Upper lobe of left lung (tissue), 6 donors: Measurements from ENCODE around the gene PFKM. TPM values are rescaled to one million over a fixed set of nuclear protein-coding genes. Genes with fewer than 3 reads are reported as not detected.
A peak's percentile ranks its signal among the peaks of the same experiment; 100 is the strongest.

ENCODE experiments used
- ATAC-seq, 2 donors: fragments of 200-7000 bp; cut with Tn5 transposase; one replicate each; pipeline ENCODE4 v1.9.1; 2022; ENCODE audit warnings: mild to moderate bottlenecking in 2 of 2, moderate library complexity in 2 of 2; ENCODE audit not compliant: low FRiP score in 2 of 2
- DNase-seq, 2 donors: peaks; one replicate each; pipeline ENCODE4 v3.0.0-alpha.2; 2019 to 2020
- H3K27ac ChIP-seq, 4 donors: fragments of 200-600 bp; sonication (generic); one replicate each; pipeline ENCODE4 v1.5.1; 2016 to 2019
- H3K27me3 ChIP-seq, 4 donors: fragments of 200-600 bp; sonication (generic); one replicate each; pipeline ENCODE4 v1.5.1; 2017 to 2019
- H3K36me3 ChIP-seq, 4 donors: fragments of 200-600 bp; sonication (generic); one replicate each; pipeline ENCODE4 v1.5.1; 2016 to 2019
- H3K4me1 ChIP-seq, 4 donors: fragments of 200-600 bp; sonication (generic); one replicate each; pipeline ENCODE4 v1.5.1; 2018 to 2019
- H3K4me3 ChIP-seq, 4 donors: fragments of 200-600 bp; sonication (generic); one replicate each; pipeline ENCODE4 v1.5.1; 2017 to 2019; ENCODE audit warnings: mild to moderate bottlenecking in 2 of 4, moderate library complexity in 1 of 4
- H3K9me3 ChIP-seq, 4 donors: fragments of 200-600 bp; sonication (generic); one replicate each; pipeline ENCODE4 v1.5.1; 2018 to 2019
- EP300 ChIP-seq, 4 donors: sonication (generic); formaldehyde crosslinking; IDR thresholded peaks; one replicate each; pipeline ENCODE4 v1.5.1; 2017; ENCODE audit warnings: antibody characterized with exemption in 4 of 4, control low read depth in 2 of 4
- POLR2A ChIP-seq, 4 donors: fragments of 450-650 bp; IDR thresholded peaks; one replicate each; pipeline ENCODE4 v1.5.1; 2016 to 2017; ENCODE audit warnings: antibody characterized with exemption in 4 of 4, mild to moderate bottlenecking in 2 of 4
- POLR2AphosphoS5 ChIP-seq, 2 donors: sonication (generic); formaldehyde crosslinking; IDR thresholded peaks; one replicate each; pipeline ENCODE4 v1.5.1; 2017; ENCODE audit warnings: antibody characterized with exemption in 2 of 2
- WGBS, 2 donors: methylation state at CpG; one replicate each; pipeline ENCODE4 v1.1.5; 2017 to 2018; 5-methylcytosine and 5-hydroxymethylcytosine counted together
- total RNA-seq, 6 donors: library from RNA; depleted of rRNA in 4 of 6; stranded (reverse); fragments of >200 nt in 4 of 6; gene quantifications; one replicate each; pipeline versions ENCODE4 v1.1.0 to v1.2.1, GENCODE V29; 2016 to 2021
- TF ChIP-seq, protein P1 (sequence below), 6 experiments: fragments of 450-650 bp in 4 of 6; fragments of 200-600 bp in 2 of 6; sonication (generic) in 2 of 6; IDR thresholded peaks; one replicate each; pipeline ENCODE4 v1.5.1; 2016 to 2019; ENCODE audit warnings: antibody characterized with exemption in 6 of 6
- donor health status: DM: no; HTN: no; CAD: no; lungs with moderate emphysema.
- donor health status: DM: no; HTN: yes; CAD: no; lungs with severe emphysema.

The PFKM gene
- total RNA-seq, 6 donors from 2014 or later = 21.4 to 52.4 (median 36.3) TPM

DNA sequence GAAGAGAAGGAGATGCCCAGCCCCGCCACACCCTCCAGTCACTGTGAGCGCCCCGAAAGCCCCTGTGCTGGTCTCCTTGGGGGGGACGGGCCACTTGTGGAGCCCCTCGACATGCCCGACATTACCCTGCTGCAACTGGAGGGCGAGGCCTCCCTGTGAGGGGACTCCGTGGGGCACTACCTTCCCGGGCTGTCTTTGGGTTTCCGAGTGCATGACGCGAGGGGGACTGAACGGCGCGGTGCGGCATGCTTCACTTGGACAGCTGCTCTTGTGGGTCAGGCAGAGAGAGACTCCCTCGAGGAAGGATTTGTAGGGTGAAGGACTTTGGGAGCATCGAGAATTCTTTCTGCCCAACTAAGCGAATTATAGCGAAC lies 65.4 kb downstream of the PFKM start:
- Histone ChIP-seq H3K4me3 (peak overlapping the region in 3 of 4 donors; percentile 60 to 85 (median 63)), H3K9me3 (no peaks in the 10 kb centered on the region), H3K36me3 (no peaks in the 10 kb centered on the region), H3K27me3 (peaks cover 0 to 20% (median 13%) of the 10 kb centered on the region in 4 donors), H3K27ac (no peak overlapping the region), H3K4me1 (peaks cover 16 to 26% (median 21%) of the 10 kb centered on the region in 4 donors)
- 6 to 10% methylated on average over 16 to 17 of the region's 20 CpGs for WGBS, 2 donors
- no peak for TF ChIP-seq POLR2A (IDR thresholded peaks at IDR 0.05)
- TF ChIP-seq, protein P1, sequence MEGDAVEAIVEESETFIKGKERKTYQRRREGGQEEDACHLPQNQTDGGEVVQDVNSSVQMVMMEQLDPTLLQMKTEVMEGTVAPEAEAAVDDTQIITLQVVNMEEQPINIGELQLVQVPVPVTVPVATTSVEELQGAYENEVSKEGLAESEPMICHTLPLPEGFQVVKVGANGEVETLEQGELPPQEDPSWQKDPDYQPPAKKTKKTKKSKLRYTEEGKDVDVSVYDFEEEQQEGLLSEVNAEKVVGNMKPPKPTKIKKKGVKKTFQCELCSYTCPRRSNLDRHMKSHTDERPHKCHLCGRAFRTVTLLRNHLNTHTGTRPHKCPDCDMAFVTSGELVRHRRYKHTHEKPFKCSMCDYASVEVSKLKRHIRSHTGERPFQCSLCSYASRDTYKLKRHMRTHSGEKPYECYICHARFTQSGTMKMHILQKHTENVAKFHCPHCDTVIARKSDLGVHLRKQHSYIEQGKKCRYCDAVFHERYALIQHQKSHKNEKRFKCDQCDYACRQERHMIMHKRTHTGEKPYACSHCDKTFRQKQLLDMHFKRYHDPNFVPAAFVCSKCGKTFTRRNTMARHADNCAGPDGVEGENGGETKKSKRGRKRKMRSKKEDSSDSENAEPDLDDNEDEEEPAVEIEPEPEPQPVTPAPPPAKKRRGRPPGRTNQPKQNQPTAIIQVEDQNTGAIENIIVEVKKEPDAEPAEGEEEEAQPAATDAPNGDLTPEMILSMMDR (IDR thresholded peaks at IDR 0.05) = no peak
- DNase-seq (no peak), ATAC-seq (no peak)

GRCh38 chr12:48185181-48185919 lies 66.2 kb downstream of the PFKM start:
- H3K4me1 ChIP-seq = peaks cover 16 to 26% (median 21%) of the 10 kb centered on the region in 4 donors
- 71 to 89% methylated on average over 7 to 10 of the region's 10 CpGs for WGBS, 2 donors
- H3K9me3 ChIP-seq = no peaks in the 10 kb centered on the region
- H3K4me3 ChIP-seq = no peak overlapping the region
- ATAC-seq (no peak), DNase-seq (no peak)
- peaks cover 0 to 20% (median 13%) of the 10 kb centered on the region in 4 donors for H3K27me3 ChIP-seq
- no peaks in the 10 kb centered on the region for H3K36me3 ChIP-seq
- H3K27ac ChIP-seq = no peak overlapping the region
- TF ChIP-seq, protein P1 (IDR thresholded peaks at IDR 0.05) = no peak
- no peak for TF ChIP-seq POLR2A (IDR thresholded peaks at IDR 0.05)
- no peak for TF ChIP-seq EP300 (IDR thresholded peaks at IDR 0.05)
- TF ChIP-seq POLR2AphosphoS5 (IDR thresholded peaks at IDR 0.05) = no peak

DNA sequence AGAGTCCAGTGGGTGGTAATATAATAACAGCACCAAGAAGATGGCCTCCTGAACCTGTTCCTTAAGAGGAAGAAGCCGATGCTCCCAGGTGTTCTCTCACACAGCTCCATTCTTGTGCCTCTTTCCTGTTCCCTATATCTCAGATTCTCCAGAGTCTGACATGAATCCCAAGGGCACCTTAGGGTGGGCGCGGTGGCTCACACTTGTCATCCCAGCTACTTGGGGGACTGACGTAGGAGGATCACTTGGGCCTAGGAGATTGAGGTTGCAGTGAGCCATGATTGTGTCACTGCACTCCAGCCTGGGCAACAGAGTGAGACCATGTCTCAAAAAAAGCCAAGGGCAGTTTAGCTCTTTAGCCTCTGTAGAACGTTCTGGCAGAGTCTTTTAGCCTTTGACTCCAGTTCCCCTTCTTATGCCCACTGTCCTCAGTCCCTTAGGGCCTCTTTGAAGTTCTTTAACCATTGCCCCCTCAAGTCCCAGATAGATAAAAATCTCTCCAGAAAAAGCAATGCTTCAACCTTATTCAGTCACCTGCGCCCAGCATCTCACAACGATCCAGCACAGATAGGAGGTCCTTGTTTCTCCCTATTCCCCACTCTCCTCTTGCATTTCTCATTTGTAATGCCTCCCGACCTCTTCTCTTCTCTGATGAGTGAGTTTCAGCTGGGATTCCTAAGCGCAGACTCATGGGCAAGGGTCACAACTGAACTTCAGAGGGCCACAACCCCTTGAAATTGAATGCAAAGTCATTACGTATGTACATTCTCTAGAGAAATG lies 68.9 kb downstream of the PFKM start:
- 88 to 91% methylated on average over 10 of the region's 10 CpGs for WGBS, 2 donors
- H3K27me3 ChIP-seq = peaks cover 0 to 20% (median 13%) of the 10 kb centered on the region in 4 donors
- no peak for DNase-seq

GRCh38 chr12:48189331-48190125 lies 70.4 kb downstream of the PFKM start:
- H3K4me3 ChIP-seq = no peak overlapping the region
- H3K36me3 ChIP-seq = no peaks in the 10 kb centered on the region
- 46 to 47% methylated on average over 6 of the region's 6 CpGs for WGBS, 2 donors
- no peaks in the 10 kb centered on the region for H3K9me3 ChIP-seq
- H3K4me1 ChIP-seq = peaks cover 3 to 17% (median 15%) of the 10 kb centered on the region in 4 donors
- ATAC-seq = peak; percentile 72 to 90
- TF ChIP-seq, protein P1 (IDR thresholded peaks at IDR 0.05) = peak; percentile 83 to 88 (median 84)
- TF ChIP-seq EP300 (IDR thresholded peaks at IDR 0.05) = no peak
- H3K27me3 ChIP-seq = peaks cover 0 to 8% (median 3%) of the 10 kb centered on the region in 4 donors
- peak in 1 of 2 donors; percentile 45 for DNase-seq
- no peak overlapping the region for H3K27ac ChIP-seq

More for the DNA sequence above, 68.9 kb downstream of the PFKM start:
- H3K27ac ChIP-seq = no peak overlapping the region
- no peak for TF ChIP-seq POLR2AphosphoS5 (IDR thresholded peaks at IDR 0.05)
- TF ChIP-seq, protein P1 (IDR thresholded peaks at IDR 0.05) = no peak
- no peak for TF ChIP-seq POLR2A (IDR thresholded peaks at IDR 0.05)
- TF ChIP-seq EP300 (IDR thresholded peaks at IDR 0.05) = no peak
- ATAC-seq = no peak
- no peaks in the 10 kb centered on the region for H3K36me3 ChIP-seq
- no peak overlapping the region for H3K4me3 ChIP-seq
- no peaks in the 10 kb centered on the region for H3K9me3 ChIP-seq
- H3K4me1 ChIP-seq = peaks cover 11 to 22% (median 18%) of the 10 kb centered on the region in 4 donors
